ENCODE data around the gene CYB5R4.

Gene CYB5R4

GRCh38 chr6:83867527-83868161, 8.2 kb downstream of the CYB5R4 start:
- no peak overlapping the region for H3K27ac Mint-ChIP-seq

DNA sequence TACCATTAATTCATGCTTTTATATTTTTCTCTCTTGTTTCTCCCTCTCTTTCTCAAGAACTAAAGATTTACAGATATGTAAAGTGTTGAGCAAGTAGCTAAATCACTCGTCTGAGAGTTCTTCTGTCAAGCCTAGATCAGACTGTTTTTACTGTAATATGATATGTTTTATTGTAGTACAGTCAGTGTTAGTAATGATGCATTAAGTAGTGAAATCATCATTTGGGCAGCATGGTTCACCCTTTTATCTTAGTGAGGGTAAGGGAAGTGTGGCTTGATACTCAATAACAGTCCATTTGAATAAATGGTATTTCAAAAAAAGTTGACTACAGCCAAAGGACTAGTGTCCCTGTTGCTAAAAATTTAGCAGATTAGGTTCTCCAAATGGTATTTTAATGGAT, 9.2 kb downstream of the CYB5R4 start:
- Mint-ChIP-seq H3K9me3 (peaks cover 22% of the 10 kb centered on the region), H3K27ac (no peak overlapping the region), H3K27me3 (ENCODE audit: low read depth, poor library complexity) (peaks cover 2% of the 10 kb centered on the region), H3K4me1 (no peaks in the 10 kb centered on the region), H3K36me3 (ENCODE audit: low read depth) (peaks cover 56% of the 10 kb centered on the region), H3K4me3 (no peak overlapping the region)
- TF ChIP-seq CTCF (IDR thresholded peaks at IDR 0.05): no peak
- DNase-seq: no peak

More at GRCh38 chr6:83867527-83868161, 8.2 kb downstream of the CYB5R4 start:
- Mint-ChIP-seq H3K4me1 (no peaks in the 10 kb centered on the region), H3K36me3 (ENCODE audit: low read depth) (peaks cover 56% of the 10 kb centered on the region), H3K4me3 (no peak overlapping the region), H3K27me3 (ENCODE audit: low read depth, poor library complexity) (peaks cover 2% of the 10 kb centered on the region), H3K9me3 (peaks cover 22% of the 10 kb centered on the region)
- peak; percentile 12 for DNase-seq
- TF ChIP-seq CTCF (IDR thresholded peaks at IDR 0.05): no peak

- Mint-ChIP-seq H3K9me3 (peaks cover 22% of the 10 kb centered on the region), H3K4me1 (no peaks in the 10 kb centered on the region), H3K27ac (no peak overlapping the region), H3K36me3 (ENCODE audit: low read depth) (peaks cover 45% of the 10 kb centered on the region), H3K27me3 (ENCODE audit: low read depth, poor library complexity) (peaks cover 2% of the 10 kb centered on the region), H3K4me3 (no peak overlapping the region)
- no peak for TF ChIP-seq CTCF (IDR thresholded peaks at IDR 0.05)
- no peak for DNase-seq
Measured at GRCh38 chr6:83870649-83871048, 11.2 kb downstream of the CYB5R4 start.

DNA sequence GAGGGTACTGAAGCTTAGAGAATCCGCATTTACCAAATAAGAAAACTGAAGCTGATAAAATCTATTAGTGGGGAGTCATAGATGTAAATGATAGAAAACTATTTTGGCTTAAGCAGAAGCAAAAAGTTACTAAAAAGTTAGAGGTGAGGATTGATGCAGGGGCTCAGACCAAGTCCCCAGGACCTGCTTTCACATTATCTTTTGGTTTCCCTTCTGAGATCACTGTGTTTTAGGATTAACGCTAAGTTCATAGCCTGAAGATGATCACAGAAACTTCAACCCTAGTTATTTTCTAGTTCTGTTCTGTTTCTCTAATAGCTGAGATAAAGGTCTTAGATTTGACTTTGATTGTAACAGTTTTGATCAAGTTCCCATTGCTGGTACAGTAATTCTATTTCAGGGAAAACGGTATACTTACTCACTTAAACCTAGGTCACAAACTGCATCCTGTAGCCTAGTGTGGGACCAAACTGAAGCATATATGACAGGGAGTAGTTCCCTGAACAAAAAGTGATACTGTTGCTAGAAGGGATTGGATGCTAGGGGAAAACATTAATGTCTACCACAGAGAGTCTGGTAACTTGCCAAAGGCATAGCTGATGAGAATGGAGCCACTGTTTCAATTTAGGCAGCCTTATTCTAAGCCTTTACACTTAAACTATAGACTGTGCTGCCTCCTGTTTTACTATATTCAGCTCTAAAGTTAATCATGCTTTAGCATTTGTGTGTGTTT, 13.1 kb downstream of the CYB5R4 start:
- Mint-ChIP-seq H3K36me3 (ENCODE audit: low read depth) (peaks cover 26% of the 10 kb centered on the region), H3K9me3 (peaks cover 12% of the 10 kb centered on the region), H3K27me3 (ENCODE audit: low read depth, poor library complexity) (no peaks in the 10 kb centered on the region), H3K4me1 (peaks cover 6% of the 10 kb centered on the region), H3K27ac (no peak overlapping the region), H3K4me3 (no peak overlapping the region)
- DNase-seq: no peak
- TF ChIP-seq CTCF (IDR thresholded peaks at IDR 0.05): no peak

GRCh38 chr6:83873869-83874268, 14.4 kb downstream of the CYB5R4 start:
- TF ChIP-seq CTCF (IDR thresholded peaks at IDR 0.05): no peak
- DNase-seq: no peak
- Mint-ChIP-seq H3K9me3 (no peaks in the 10 kb centered on the region), H3K27me3 (ENCODE audit: low read depth, poor library complexity) (no peaks in the 10 kb centered on the region), H3K27ac (peak overlapping the region; percentile 0), H3K4me3 (no peak overlapping the region), H3K36me3 (ENCODE audit: low read depth) (peaks cover 14% of the 10 kb centered on the region), H3K4me1 (peaks cover 11% of the 10 kb centered on the region)

GRCh38 chr6:83875843-83876242, 16.4 kb downstream of the CYB5R4 start:
- TF ChIP-seq CTCF (IDR thresholded peaks at IDR 0.05): no peak
- no peak for DNase-seq
- Mint-ChIP-seq H3K36me3 (ENCODE audit: low read depth) (peaks cover 5% of the 10 kb centered on the region), H3K9me3 (no peaks in the 10 kb centered on the region), H3K27ac (no peak overlapping the region), H3K27me3 (ENCODE audit: low read depth, poor library complexity) (no peaks in the 10 kb centered on the region), H3K4me1 (peaks cover 11% of the 10 kb centered on the region), H3K4me3 (no peak overlapping the region)
